Measurements from ENCODE around the gene OTOP1.

DNA sequence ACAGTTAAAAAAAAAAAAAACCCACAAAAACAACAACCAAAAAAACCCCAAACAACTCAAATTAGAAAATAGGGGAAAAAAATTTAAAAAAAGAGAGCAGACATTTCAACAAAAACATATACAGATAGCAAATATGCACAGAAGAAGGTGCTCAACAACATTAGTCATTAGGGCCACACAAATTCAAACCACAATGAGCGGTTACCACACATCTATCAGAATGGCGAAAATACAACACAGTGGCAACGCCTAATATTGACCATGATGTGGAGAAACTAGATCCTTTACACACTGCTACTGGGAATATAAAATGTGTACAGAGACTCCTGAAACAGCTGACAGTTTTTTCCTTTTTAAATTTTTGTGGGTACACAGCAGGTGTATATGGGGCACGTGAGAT lies 43.8 kb upstream of the OTOP1 start:
- no peak for TF ChIP-seq EP300 (IDR thresholded peaks at IDR 0.05; ENCODE audit: borderline replicate concordance)
- TF ChIP-seq RAD21 (IDR thresholded peaks at IDR 0.05; ENCODE audit: low read depth) = no peak

Data from Ishikawa (cell line).